GM12878 (cell line): ENCODE results near the gene PRRT1B. TPM values are rescaled to one million over a fixed set of nuclear protein-coding genes. Genes with fewer than 3 reads are reported as not detected.

Experiments used
- ATAC-seq: fragments of 200-7000 bp; cut with Tn5 transposase; 3 replicates; pipeline ENCODE4 v1.9.1; 2020; ENCODE audit warnings: mild to moderate bottlenecking, moderate library complexity
- BruUV-seq: library from RNA; stranded (reverse); fragments of 400-500 nt; replicated peaks from 2 replicates; lab custom pipeline; 2021; lab: Mats Ljungman, UMichigan
- CTCF ChIA-PET: fragments of 300-600 bp; sonication (Branson Sonifier 250); formaldehyde crosslinking; extraction: SDS; loops from one replicate; lab custom pipeline; 2021; ENCODE audit warnings: inconsistent platforms; lab: Yijun Ruan, JAX
- POLR2A ChIA-PET: fragments of 350-600 bp; formaldehyde crosslinking; extraction: SDS; loops from one replicate; lab custom pipeline; 2021; ENCODE audit warnings: inconsistent platforms; lab: Charles Lee
- RAD21 ChIA-PET: fragments of 300-600 bp; sonication (Branson Sonifier 250); formaldehyde crosslinking; loops from one replicate; lab custom pipeline; 2023; ENCODE audit warnings: antibody characterized with exemption; ENCODE audit not compliant: unreplicated experiment; lab: Charles Lee
- SMC1A ChIA-PET: fragments of 300-600 bp; sonication (Branson Sonifier 250); formaldehyde crosslinking; loops from one replicate; lab custom pipeline; 2023; ENCODE audit not compliant: unreplicated experiment, uncharacterized antibody; lab: Charles Lee
- DNase-seq: peaks from one replicate; pipeline ENCODE4 v3.0.0-alpha.2; 2011; ENCODE audit warnings: low read depth, low spot score
- FAIRE-seq: peaks from 3 replicates; lab custom pipeline; 2011; peaks lifted over from hg19 to GRCh38; lab: Jason Lieb, UNC
- H2AFZ ChIP-seq: 2 replicates; pipeline ENCODE4 v1.6.0; 2011; ENCODE audit warnings: low read depth, low read length, control low read depth; ENCODE audit not compliant: control insufficient read depth
- H3K27ac ChIP-seq: 2 replicates; pipeline ENCODE4 v1.5.1; 2011; ENCODE audit warnings: control low read depth; ENCODE audit not compliant: control insufficient read depth, insufficient read depth
- H3K27me3 ChIP-seq, 2 experiments: replicated peaks in 1 of 2; 2 replicates each; pipeline versions ENCODE4 v1.6.0 to v1.6.1; 2011; ENCODE audit warnings: low read length in 1 of 2; ENCODE audit not compliant: control insufficient read depth in 2 of 2, insufficient read depth in 2 of 2
- H3K36me3 ChIP-seq, 2 experiments: 2 replicates each; pipeline ENCODE4 v1.5.1; 2011; ENCODE audit warnings: low read length in 1 of 2; ENCODE audit not compliant: control insufficient read depth in 2 of 2, insufficient read depth in 2 of 2
- H3K4me1 ChIP-seq: 2 replicates; pipeline ENCODE4 v1.6.1; 2011; ENCODE audit warnings: mild to moderate bottlenecking, low read length, moderate library complexity, mixed read lengths; ENCODE audit not compliant: control insufficient read depth, insufficient read depth
- H3K4me2 ChIP-seq: 2 replicates; pipeline ENCODE4 v1.6.0; 2011; ENCODE audit warnings: control low read depth; ENCODE audit not compliant: control insufficient read depth, insufficient read depth
- H3K4me3 ChIP-seq: fragments of 200-600 bp; sonication (generic); 2 replicates; pipeline ENCODE4 v1.5.1; 2016
- H3K79me2 ChIP-seq: 2 replicates; pipeline ENCODE4 v1.6.0; 2011; ENCODE audit warnings: low read length; ENCODE audit not compliant: control insufficient read depth, insufficient read depth
- H3K9ac ChIP-seq: 2 replicates; pipeline ENCODE4 v1.8.0; 2011; ENCODE audit warnings: low read length, control low read depth, mixed read lengths; ENCODE audit not compliant: control insufficient read depth, insufficient read depth
- H3K9me3 ChIP-seq: replicated peaks from 3 replicates; pipeline ENCODE4 v1.5.1; 2011; ENCODE audit warnings: mild to moderate bottlenecking, low read length; ENCODE audit not compliant: control insufficient read depth, insufficient read depth
- H4K20me1 ChIP-seq: 2 replicates; pipeline ENCODE4 v1.6.0; 2011; ENCODE audit not compliant: control insufficient read depth, insufficient read depth
- CBFB ChIP-seq: IDR thresholded peaks from 2 replicates; pipeline ENCODE4 v1.6.1; 2016; ENCODE audit warnings: antibody characterized with exemption, low read depth
- CBX3 ChIP-seq: fragments of 200-600 bp; sonication (generic); IDR thresholded peaks from 2 replicates; pipeline ENCODE4 v1.6.1; 2016; ENCODE audit warnings: low read depth, borderline replicate concordance
- HCFC1 ChIP-seq: fragments of 150-350 bp; IDR thresholded peaks from 2 replicates; pipeline ENCODE4 v1.6.1; 2014; ENCODE audit warnings: low read length
- HDAC2 ChIP-seq: fragments of 200-600 bp; sonication (generic); IDR thresholded peaks from 2 replicates; pipeline ENCODE4 v1.6.1; 2017
- HDAC6 ChIP-seq: fragments of 200-600 bp; sonication (generic); IDR thresholded peaks from one replicate; pipeline ENCODE4 v1.8.0; 2017; ENCODE audit warnings: antibody characterized with exemption; ENCODE audit not compliant: unreplicated experiment
- HSF1 ChIP-seq: fragments of 150-350 bp; IDR thresholded peaks from 2 replicates; pipeline ENCODE4 v1.6.1; 2014; ENCODE audit warnings: mild to moderate bottlenecking, low read depth, low read length
- KLF5 ChIP-seq: fragments of 450-650 bp; IDR thresholded peaks from 2 replicates; pipeline ENCODE4 v1.6.1; 2014; ENCODE audit warnings: mild to moderate bottlenecking; ENCODE audit not compliant: partially characterized antibody
- PML ChIP-seq: IDR thresholded peaks from 2 replicates; pipeline ENCODE4 v1.6.1; 2012; ENCODE audit warnings: low read length, inconsistent platforms
- POLR2A ChIP-seq: IDR thresholded peaks from 2 replicates; pipeline ENCODE4 v1.6.1; 2011; ENCODE audit warnings: low read depth, mild to moderate bottlenecking, low read length
- PRDM15 ChIP-seq: fragments of 450-650 bp; formaldehyde crosslinking; IDR thresholded peaks from 2 replicates; pipeline ENCODE4 v1.4.0; 2020; ENCODE audit warnings: mild to moderate bottlenecking, moderate library complexity
- SIX5 ChIP-seq: IDR thresholded peaks from 2 replicates; pipeline ENCODE4 v1.6.1; 2011; ENCODE audit warnings: mild to moderate bottlenecking, low read depth, low read length, moderate library complexity; ENCODE audit not compliant: severe bottlenecking
- SREBF2 ChIP-seq: IDR thresholded peaks from 2 replicates; pipeline ENCODE4 v1.6.1; 2012; ENCODE audit warnings: mild to moderate bottlenecking, low read length
- STAT3 ChIP-seq: IDR thresholded peaks from 2 replicates; pipeline ENCODE4 v1.6.1; 2011; ENCODE audit warnings: low read depth, low read length, improper control_type of control experiment
- SUZ12 ChIP-seq: fragments of 200-600 bp; sonication (generic); IDR thresholded peaks from one replicate; pipeline ENCODE4 v1.6.1; 2018; ENCODE audit warnings: antibody characterized with exemption, mild to moderate bottlenecking; ENCODE audit not compliant: unreplicated experiment
- TCF12 ChIP-seq: IDR thresholded peaks from 2 replicates; pipeline ENCODE4 v1.6.1; 2011; ENCODE audit warnings: low read depth, mild to moderate bottlenecking, low read length
- ZBED1 ChIP-seq: IDR thresholded peaks from 2 replicates; pipeline ENCODE4 v1.6.1; 2016; ENCODE audit warnings: borderline replicate concordance
- ZNF24 ChIP-seq: fragments of 450-650 bp; IDR thresholded peaks from 2 replicates; pipeline ENCODE4 v1.6.1; 2017; ENCODE audit warnings: antibody characterized with exemption, mild to moderate bottlenecking
- WGBS: methylation state at CpG from one replicate; pipeline ENCODE4 v1.1.6; 2016; ENCODE audit warnings: low lambda C conversion rate; ENCODE audit not compliant: insufficient replicate concordance, insufficient coverage; ENCODE audit errors: missing lambda C conversion rate; 5-methylcytosine and 5-hydroxymethylcytosine counted together
- in situ Hi-C: fragments of 300-500 bp; cut with MboI; formaldehyde crosslinking; loops from 9 replicates; pipeline ENCODE4 v1.14.3; 2018; ENCODE audit warnings: mixed read lengths
- intact Hi-C: fragments of 100-400 bp; cut with micrococcal nuclease; formaldehyde crosslinking; loops from one replicate; pipeline ENCODE4 v1.14.2; 2022; ENCODE audit not compliant: unreplicated experiment
- polyA plus RNA-seq, 11 experiments: library from polyadenylated mRNA; depleted of rRNA in 4 of 11; unstranded in 6 of 11; stranded (reverse) in 5 of 11; fragments of >200 nt; fragmentation: Nextera tagmentation in 4 of 11; fragmentation: Illumina TruSeq in 1 of 11; extraction: Ambion mirVana in 4 of 11; extraction: Trizol in 1 of 11; gene quantifications; 1 replicate in 1 of 11; 2 replicates in 10 of 11; pipeline versions ENCODE4 v1.2.1 to v1.2.3, GENCODE V29; 2011 to 2016; ENCODE audit warnings: inconsistent platforms in 2 of 11, missing spikeins in 2 of 11, low read depth in 1 of 11
- total RNA-seq, 4 experiments: library from RNA; depleted of rRNA in 3 of 4; stranded (reverse); fragments of >200 nt in 3 of 4; fragmentation: Illumina TruSeq in 1 of 4; extraction: Trizol in 1 of 4; gene quantifications; 2 replicates each; pipeline versions ENCODE4 v1.2.1 to v1.2.3, GENCODE V29; 2013 to 2021

The PRRT1B gene
- total and polyA plus RNA-seq, 10 of the 15 experiments (the other 5 are each of a cell fraction or from before 2014, with no cell fraction given), result not detected

- H3K4me3 ChIP-seq, result no peak overlapping the region
- H3K27ac ChIP-seq, result no peak overlapping the region
- no peak for ATAC-seq
- peaks cover 23 to 42% of the 10 kb centered on the region in 2 experiments; a peak in 3 of 4 replicates for H3K36me3 ChIP-seq
- no peak overlapping the region for H3K4me2 ChIP-seq
- SMC1A ChIA-PET, result interaction anchor here (3.0 kb wide), 1 partner anchor 152 kb away, joined by 22 read pairs; no protein-coding TSS in a partner anchor
- no peak for TF ChIP-seq TCF12
- no peak for TF ChIP-seq SUZ12
- no peak for TF ChIP-seq PRDM15 (CRISPR knock-in tag)
- no peak for TF ChIP-seq STAT3
- no peak for TF ChIP-seq PML
- no peak for TF ChIP-seq HDAC6
- no peak for TF ChIP-seq SIX5
- no peak for TF ChIP-seq HDAC2
- no peak for TF ChIP-seq ZBED1
- TF ChIP-seq CBFB, result no peak
- no peak for TF ChIP-seq HSF1
- no peak for TF ChIP-seq POLR2A
- TF ChIP-seq CBX3, result no peak
- TF ChIP-seq KLF5, result no peak
- TF ChIP-seq HCFC1, result no peak
- TF ChIP-seq SREBF2, result no peak
- TF ChIP-seq ZNF24, result no peak
- H3K4me1 ChIP-seq, result 0 out of 2 replicates have a peak, but pooled peaks cover 5% of the 10 kb centered on the region
- POLR2A ChIA-PET, result no interaction called here
- H2AFZ ChIP-seq, result no peak overlapping the region
- H4K20me1 ChIP-seq, result no peaks in the 10 kb centered on the region
- no peak for DNase-seq
- in situ Hi-C loops (loop anchor here (5.0 to 25.0 kb wide), 2 partner anchors 152 to 647 kb away; partner anchors contain the start of gene RAPGEF1), intact Hi-C loops (loop anchor here (2.0 to 5.0 kb wide), 2 partner anchors 42 to 149 kb away; no protein-coding TSS in a partner anchor)
- H3K27me3 ChIP-seq, result no peaks in the 10 kb centered on the region
- RAD21 ChIA-PET, result interaction anchor here (1.3 kb wide), 1 partner anchor 153 kb away, joined by 4 read pairs; no protein-coding TSS in a partner anchor
- FAIRE-seq, result no peak
- CTCF ChIA-PET, result interaction anchor here (2.5 to 4.1 kb wide), 2 partner anchors 52 to 151 kb away, joined by 6 to 55 read pairs; partner anchors contain the start of gene RAPGEF1
- H3K9ac ChIP-seq, result no peak overlapping the region
- 95% methylated on average over 14 of the region's 14 CpGs for WGBS
- H3K9me3 ChIP-seq, result no peaks in the 10 kb centered on the region
- BruUV-seq, result no TSS peak
- no peaks in the 10 kb centered on the region for H3K79me2 ChIP-seq
Observed at GRCh38 chr9:131589993-131590392, 44.7 kb downstream of the PRRT1B start.
